Endometrium (tissue), 2 donors: ENCODE data around the gene OR2A5.
"Not testable (repeated sequence)": the region's sequence is repeated elsewhere in the genome, so short reads cannot be mapped to it uniquely, and the experiment has no call there.

Experiments used
- FAIRE-seq: peaks from 2 replicates; lab custom pipeline; 2012; peaks lifted over from hg19 to GRCh38; lab: Jason Lieb, UNC
- donor health status: control.
- donor health status: control.

OR2A5 gene

GRCh38 chr7:144048648-144049047, at the start of gene OR2A5:
Gene OR2A5, plus strand, starts transcription at chr7:144048948. Its CDS starts 1,454 bp downstream, at chr7:144050402.
- no peak for FAIRE-seq

DNA sequence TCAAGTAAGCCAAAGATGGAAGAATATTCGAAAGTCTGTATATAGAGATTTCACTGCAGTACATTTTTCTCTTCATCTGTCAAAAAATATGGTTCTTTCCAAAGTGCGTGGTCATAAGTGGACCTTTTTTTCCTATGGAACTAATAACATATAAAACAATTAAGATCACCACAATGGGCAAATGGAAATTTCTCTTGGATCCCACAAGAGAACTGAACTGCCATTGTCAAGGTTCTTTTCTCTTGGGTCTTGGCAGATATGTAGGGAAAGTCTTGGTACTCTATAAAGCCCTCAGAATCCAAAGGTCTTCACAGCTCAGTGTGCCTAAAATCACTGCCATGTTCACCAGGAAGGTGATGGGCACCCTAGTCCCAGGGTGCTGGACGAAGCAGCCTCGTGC, 48.7 kb upstream of the OR2A5 start, which contains the start of gene OR6B1:
TSS of gene OR6B1 (plus strand) at position 301 of the 400 bp plus-strand sequence. CDS start 3,677 bp downstream, outside the sequence.
- FAIRE-seq = no peak

- no peak for FAIRE-seq
These were observed 47.2 kb upstream of the OR2A5 start for GRCh38 chr7:144001543-144001942.

DNA sequence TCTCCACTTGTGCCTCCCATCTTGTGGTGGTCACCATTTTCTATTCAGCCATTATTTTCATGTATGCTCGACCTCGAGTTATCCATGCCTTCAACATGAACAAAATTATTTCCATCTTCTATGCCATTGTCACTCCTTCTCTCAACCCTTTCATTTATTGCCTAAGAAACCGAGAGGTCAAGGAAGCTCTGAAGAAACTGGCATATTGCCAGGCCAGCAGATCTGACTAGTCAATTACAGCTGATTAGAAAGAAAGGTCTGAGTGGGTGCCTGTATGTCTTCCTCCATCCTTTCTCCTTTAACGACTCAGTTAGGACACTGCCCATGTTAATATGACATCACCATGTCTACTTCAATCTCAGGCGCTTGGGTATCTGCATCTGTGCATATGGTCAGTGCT, 44.0 kb upstream of the OR2A5 start:
- FAIRE-seq = no peak

- FAIRE-seq = peak; percentile 94
These were observed 42.6 kb upstream of the OR2A5 start for GRCh38 chr7:144006029-144006691.

- FAIRE-seq = no peak
These were observed 42.1 kb upstream of the OR2A5 start for GRCh38 chr7:144006692-144007042.

DNA sequence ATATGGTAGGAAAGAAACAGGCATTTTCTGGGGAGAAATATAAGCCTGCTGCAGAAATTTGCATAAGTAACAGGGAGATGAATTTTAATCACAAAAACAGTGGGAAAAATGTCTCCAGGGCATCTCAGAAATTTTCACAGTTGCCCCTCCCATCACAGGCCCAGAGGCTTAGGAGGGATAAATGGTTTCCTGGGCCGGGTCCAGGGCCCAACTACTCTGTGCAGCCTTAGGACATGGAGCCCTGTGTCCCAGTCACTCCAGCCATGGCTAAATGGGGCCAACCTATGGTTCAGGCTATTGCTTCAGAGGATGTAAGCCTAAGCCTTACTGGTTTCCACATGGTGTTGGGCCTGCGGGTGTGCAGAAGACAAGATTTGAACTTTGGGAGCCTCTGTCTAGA, 39.4 kb upstream of the OR2A5 start:
- FAIRE-seq = no peak

GRCh38 chr7:144010061-144010460, 38.7 kb upstream of the OR2A5 start:
- FAIRE-seq = not testable (repeated sequence)

GRCh38 chr7:144010821-144011220, 37.9 kb upstream of the OR2A5 start:
- not testable (repeated sequence) for FAIRE-seq

- no peak for FAIRE-seq
These were observed 37.1 kb upstream of the OR2A5 start for GRCh38 chr7:144011458-144012230.

DNA sequence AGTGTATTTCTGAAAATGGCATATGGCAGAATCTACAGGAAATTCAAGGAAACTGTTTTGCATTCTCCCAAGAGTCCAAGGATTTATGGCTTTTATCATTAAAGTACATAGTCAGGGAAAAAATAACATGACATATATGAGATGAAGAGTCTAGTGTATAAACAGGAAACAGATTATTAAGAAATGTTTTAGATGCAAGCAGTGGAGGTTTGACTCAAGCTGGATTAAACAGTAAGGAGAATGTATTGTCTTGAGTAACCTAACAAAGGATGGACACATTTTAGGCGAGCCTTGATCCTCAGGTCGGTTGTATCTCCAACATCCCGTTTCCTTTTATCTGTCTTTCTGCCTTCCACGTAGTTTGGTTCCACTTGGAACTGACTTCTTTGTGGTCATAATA, 30.7 kb upstream of the OR2A5 start:
- FAIRE-seq = no peak

DNA sequence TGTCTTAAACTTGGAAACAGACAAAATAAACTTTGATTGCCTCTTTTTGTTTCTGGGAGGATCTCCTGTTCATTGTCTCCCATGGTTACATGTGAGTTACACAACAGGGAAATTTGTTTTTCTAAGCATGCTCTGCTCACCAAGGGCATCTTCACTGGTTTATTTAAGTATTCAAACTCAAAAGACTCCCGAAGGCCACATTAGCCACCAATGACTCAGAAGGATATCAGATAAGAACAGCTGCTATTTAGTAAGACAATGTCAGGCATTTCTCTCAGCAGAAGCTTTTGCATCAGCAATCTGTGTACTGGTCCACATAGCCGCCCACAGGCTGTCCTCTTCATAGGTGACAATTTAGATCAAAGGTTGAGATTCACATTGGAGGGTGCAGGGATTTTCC, 29.3 kb upstream of the OR2A5 start:
- no peak for FAIRE-seq

DNA sequence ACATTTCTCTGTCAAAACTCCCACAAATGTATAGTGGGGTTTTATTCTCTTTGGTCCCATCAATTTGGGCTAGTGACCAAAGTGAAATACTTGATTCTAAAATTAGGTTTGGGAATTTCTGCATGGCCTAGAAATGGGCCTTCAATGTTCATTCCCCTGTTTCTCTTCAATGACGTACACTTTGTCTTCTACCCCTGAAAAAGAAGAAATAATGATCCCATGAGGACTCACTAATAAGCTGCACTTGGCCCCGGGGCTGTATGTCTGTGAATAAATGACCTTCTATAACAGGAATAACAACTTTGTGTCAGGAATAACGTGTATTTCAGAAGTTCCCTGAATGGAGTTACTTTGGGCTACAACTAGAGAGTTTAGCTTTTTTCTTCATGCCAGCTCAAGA, 28.4 kb upstream of the OR2A5 start:
- no peak for FAIRE-seq

GRCh38 chr7:144022169-144022568, 26.6 kb upstream of the OR2A5 start:
- FAIRE-seq = no peak

- no peak for FAIRE-seq
These were observed 25.4 kb upstream of the OR2A5 start for GRCh38 chr7:144023171-144023827.

DNA sequence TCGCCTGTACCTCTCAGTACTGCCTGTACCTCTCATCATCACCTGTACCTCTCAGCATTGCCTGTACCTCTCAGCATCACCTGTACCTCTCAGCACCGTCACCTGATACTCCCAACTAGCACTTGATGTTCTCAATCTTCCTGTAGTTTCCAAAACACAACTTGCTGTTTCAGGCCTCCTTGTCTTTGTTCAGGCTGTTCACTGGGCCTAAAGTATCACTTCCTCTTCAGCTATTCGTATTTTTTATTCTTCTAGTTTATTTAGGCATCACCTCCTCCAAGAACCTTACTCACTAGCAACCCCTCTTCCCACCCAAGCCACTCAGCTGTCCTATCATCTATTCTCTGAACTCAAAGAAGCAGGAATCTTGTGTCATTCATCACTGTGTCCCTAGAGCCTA, 24.5 kb upstream of the OR2A5 start:
- no peak for FAIRE-seq

DNA sequence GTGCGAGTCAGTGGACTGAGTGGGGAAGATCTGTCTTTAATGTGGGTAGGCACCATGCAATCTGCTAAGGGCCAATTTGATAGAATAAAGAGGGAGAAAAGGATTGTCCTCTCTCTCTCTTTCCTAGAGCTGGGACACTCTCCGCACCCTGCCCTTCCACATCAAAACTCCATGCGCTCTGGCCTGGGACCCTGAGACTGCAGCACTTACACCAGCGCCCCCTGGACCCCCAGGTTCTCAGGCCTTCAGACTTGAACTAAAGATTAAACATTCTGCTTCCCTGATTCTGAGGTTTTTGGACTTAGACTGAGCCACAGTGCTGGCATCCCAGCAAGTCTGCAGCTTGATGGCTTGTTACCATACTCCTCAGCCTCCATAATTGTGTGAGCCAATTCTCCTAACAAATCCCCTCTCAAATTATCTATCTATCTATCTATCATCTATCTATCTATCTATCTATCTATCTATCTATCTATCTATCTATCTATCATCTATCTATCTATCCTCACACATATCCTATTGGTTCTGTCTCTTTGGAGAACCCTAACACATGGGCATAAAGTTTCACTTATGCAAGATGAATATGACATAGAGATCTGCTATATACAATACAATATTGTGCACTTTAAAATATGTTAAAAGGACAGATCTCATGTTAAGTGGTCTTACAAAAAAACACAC, 22.4 kb upstream of the OR2A5 start:
- no peak for FAIRE-seq

DNA sequence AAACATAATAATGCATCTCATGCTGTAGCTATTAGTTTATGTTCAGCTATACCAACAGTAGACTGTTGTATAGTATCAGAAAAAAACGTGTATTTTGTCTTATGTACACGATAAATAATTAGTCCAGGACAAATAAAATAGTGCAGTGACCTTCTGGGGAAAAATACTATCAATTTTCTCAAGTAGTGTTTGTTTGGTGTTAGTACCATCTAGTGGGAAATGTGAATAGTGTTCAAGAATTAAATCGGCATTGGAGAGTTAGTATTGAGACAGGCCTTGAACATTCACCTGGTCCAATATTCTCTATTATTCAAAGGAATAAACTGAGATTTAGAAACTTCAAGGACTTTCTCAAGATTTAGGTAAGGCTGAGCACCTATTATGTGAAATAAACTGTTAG, 21.7 kb upstream of the OR2A5 start:
- FAIRE-seq = peak; percentile 95

DNA sequence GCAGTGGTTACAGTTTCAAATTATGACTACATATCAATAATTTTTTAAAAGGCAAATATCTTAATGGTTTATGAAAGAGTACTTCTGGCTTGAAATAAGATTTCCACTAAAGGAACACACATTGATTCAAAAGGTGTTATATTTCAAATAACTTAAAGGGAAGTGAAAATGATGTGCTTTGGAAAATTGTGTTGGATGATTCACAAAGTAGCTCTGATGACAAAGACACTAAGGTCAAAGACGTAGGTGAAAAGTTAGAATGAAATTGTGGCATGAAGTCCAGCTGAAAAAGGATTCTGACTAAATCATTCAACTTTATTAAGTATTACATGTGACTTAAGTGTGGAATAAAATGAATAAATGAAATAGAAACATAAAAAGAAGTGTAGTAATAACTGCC, 20.8 kb upstream of the OR2A5 start:
- FAIRE-seq = no peak

DNA sequence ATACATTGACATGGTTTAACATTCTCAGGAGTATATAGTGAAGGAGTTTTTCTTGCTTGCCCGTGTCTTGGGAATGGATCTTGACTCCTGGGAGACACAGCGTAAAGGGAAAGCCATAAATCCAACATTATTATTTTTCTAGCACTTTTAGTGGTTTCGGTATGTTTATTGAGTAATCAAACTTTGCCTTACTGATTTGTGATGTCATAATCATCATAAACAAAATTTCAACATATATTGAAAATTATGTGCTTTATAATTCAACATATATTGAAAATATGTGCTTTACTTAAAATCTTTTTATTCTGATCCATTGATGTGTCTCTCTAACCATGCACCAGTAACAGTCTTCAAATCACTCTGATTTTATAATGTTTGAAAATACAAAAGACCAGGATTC, 20.2 kb upstream of the OR2A5 start:
- FAIRE-seq = no peak

DNA sequence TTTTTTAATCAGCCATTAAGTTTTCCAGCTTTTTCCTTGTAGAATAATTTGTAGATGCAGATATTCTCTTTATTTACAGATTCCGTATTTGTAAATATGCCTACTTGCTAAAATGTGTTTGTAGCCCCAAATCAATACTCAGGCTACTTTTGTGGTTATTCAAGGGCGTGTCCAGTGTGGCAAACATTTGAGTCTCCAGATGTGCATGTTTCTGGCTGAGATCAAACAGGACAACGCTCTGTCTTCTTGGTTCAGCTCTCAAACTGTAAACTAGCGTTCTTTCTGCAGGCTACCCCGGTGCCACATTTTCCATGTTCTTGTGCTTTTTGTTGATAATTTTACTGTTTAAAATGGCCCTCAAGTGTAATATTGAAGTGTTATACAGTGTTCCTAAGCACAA, 16.2 kb upstream of the OR2A5 start:
- FAIRE-seq = no peak

DNA sequence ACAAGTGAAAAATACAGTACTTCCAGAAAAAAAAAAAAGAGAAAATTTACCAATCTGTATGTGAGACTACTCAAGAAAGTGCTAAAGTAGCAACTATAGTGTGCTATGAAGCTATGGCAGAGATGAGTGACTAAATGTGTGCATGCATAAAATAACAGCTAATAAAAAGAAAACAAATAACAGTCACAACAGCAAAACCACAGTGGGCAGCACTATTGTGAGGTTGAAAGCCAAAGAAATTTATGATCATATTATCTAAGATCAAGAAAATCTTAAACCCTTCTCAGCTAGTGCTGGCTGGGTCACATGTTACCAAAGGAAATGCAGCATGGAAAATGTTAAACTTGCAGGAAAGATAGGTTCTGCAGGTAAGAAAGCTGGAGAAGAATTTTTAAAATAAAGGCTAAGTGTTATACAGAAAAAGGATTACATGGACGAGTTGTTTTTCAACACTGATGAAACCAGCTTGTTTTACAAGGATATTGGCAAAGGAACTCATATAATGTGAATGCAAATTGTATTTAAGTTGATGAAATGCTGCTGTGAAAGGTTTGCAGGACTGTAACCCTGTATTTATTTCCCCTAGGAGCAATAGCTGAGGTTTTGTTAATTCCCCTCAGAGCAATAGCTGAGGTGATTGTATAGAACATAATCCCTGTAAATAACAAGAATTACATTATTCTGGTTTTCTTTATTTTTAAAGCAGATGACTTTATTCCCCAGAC, 15.6 kb upstream of the OR2A5 start:
- no peak for FAIRE-seq
